GM21786 (cell line): ENCODE data around the gene DSCAML1.

Experiments
- ATAC-seq: cut with Tn5 transposase; IDR thresholded peaks from one replicate; pipeline ENCODE4 v1.9.1; 2021; ENCODE audit not compliant: unreplicated experiment

The DSCAML1 gene

GRCh38 chr11:117620086-117620485, 176.9 kb downstream of the DSCAML1 start:
- no peak for ATAC-seq

- ATAC-seq, result no peak
These were observed 177.4 kb downstream of the DSCAML1 start for GRCh38 chr11:117619661-117620060.

GRCh38 chr11:117618982-117619355, 178.0 kb downstream of the DSCAML1 start:
- no peak for ATAC-seq

DNA sequence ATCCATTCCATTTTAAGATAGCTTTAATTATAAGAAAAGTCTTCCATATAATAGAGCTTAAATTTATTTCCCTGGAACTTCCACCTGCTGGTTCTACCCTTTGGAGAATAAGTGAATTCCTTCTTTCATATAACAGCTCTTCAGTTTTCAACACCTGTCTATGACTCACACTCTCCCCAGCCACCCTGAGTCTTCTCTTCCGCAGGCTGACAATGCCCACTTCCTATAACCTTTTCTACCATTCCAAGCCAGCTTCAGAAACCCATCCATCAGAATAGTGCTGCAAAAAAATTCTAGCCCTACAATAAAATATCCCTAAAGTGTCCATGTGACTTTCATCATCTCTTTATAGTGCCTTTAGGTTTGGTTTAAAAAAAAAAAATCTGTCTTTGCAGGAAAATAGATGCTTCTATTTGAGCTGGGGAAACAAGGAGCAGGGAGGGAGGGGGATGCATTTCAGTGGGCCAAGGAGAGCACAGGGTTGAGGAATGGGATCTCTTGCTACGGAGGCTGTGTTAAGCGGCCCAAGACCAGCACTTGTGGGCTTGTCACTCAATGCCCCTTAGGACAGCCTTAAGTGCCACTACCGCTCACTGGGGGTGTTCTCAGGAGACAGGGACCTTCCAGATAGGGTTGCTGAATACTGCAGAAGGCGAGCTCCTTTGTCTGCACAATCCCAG, 178.6 kb downstream of the DSCAML1 start:
- no peak for ATAC-seq

GRCh38 chr11:117616979-117617378, 180.0 kb downstream of the DSCAML1 start:
- ATAC-seq, result no peak

DNA sequence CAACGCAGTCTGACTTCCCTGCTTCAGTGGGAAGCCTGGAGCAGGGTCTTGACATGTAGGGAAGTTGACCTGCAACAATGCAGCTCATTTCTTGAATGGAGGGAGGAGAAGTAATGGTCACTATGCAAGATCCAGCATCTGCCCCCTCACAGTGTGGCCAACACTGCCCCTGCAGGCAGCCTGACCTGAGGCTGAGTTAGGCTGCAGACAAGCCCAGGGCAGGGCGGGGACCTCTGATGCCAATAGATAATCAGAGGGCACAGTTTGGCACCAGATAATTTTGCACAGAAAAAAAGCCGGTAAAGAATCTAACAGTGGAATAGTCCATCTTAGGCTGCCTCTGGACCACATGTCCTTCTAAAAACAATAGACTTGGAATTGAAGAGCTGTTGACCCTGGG, 182.3 kb downstream of the DSCAML1 start:
- no peak for ATAC-seq

GRCh38 chr11:117613521-117613920, 183.5 kb downstream of the DSCAML1 start:
- no peak for ATAC-seq

- ATAC-seq, result no peak
These were observed 184.8 kb downstream of the DSCAML1 start for GRCh38 chr11:117612177-117612576.

DNA sequence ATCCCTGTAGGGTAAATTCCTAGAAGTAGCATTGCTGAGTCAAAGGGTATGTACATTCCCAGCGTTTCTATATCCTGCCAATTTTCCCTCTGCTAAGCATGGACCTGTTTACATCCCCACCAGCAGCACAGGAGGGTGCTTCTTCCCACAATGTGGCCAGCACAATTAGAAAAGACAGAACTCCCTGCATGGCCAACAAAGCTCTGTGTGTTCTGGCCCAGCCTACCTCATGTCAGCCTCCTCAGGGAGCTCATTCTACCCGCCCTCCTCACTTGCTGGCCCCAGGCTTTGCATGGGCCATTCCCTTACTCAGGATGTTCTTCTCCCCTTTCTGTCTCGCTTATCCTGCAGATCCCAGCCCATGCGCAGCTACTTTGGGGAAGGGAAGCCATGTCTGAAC, 186.1 kb downstream of the DSCAML1 start:
- ATAC-seq, result no peak

- ATAC-seq, result no peak
These were observed 187.0 kb downstream of the DSCAML1 start for GRCh38 chr11:117610045-117610444.

GRCh38 chr11:117607449-117607848, 189.6 kb downstream of the DSCAML1 start:
- ATAC-seq, result no peak

GRCh38 chr11:117606790-117607189, 190.2 kb downstream of the DSCAML1 start:
- no peak for ATAC-seq

- peak; percentile 56 for ATAC-seq
These were observed 190.8 kb downstream of the DSCAML1 start for GRCh38 chr11:117606211-117606610.

- ATAC-seq, result no peak
These were observed 191.7 kb downstream of the DSCAML1 start for GRCh38 chr11:117605331-117605730.

DNA sequence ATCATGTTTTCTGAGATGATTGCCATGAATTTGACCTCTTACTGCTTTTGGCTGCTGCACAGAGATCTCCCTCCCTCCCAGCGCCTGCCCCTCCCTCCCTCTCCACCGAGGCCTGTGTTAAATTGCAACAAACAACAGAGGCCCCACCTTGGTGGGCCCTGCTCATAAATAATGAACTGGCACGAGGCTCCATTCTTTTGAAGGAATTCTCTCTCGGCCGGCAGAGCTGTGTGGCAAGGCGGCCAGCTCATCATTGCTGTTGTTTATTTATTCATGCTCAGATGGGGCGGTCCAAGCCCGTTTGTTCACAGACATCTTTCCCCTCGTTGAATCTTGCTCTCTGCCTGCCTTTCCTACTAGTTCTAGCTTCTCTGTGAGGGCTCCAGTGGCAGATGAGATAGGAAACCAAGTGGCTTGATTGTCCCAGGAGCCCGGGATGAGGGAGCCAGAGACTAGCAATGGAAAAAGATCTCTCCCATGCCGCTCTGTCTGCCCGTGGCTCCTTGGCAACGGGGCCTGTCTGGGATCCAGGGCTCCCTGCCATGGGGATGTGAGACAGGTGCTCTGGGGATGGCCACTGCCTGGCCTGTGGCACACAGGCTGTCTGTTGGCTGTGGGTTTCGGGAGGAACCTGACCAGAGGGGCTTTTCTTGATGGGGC, 192.6 kb downstream of the DSCAML1 start:
- no peak for ATAC-seq

GRCh38 chr11:117603932-117604331, 193.1 kb downstream of the DSCAML1 start:
- ATAC-seq, result no peak

- no peak for ATAC-seq
These were observed 195.9 kb downstream of the DSCAML1 start for GRCh38 chr11:117601006-117601708.

DNA sequence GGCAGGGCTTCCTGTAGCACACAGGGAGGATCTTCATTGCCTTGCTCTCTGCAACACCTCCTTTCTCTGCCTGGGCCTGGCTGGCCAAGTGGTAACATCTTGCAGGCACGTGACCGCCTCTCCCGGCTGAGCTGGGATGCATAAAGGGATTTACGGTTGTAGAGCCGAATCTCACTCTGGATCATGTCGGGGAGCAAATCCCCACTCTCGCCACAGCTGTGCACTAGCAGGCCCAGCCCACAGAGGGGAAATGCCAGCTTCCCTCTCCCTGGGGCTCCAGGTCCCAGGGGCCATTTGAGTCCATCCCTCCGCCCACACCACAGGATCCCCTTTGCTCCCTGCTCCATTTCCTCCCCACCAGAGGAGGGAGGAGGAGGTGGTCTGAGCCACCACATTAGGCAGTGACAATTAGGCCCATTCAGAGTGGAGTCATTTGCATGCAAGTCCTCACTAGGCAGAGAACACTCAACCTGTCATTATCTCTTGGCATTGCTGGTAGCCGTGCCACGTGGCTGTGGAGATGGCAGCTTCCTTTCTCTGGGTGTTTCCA, 196.7 kb downstream of the DSCAML1 start:
- no peak for ATAC-seq

- ATAC-seq, result no peak
These were observed 199.9 kb downstream of the DSCAML1 start for GRCh38 chr11:117597071-117597470.

GRCh38 chr11:117595440-117595839, 201.6 kb downstream of the DSCAML1 start:
- ATAC-seq, result no peak

- no peak for ATAC-seq
These were observed 202.3 kb downstream of the DSCAML1 start for GRCh38 chr11:117594721-117595120.

DNA sequence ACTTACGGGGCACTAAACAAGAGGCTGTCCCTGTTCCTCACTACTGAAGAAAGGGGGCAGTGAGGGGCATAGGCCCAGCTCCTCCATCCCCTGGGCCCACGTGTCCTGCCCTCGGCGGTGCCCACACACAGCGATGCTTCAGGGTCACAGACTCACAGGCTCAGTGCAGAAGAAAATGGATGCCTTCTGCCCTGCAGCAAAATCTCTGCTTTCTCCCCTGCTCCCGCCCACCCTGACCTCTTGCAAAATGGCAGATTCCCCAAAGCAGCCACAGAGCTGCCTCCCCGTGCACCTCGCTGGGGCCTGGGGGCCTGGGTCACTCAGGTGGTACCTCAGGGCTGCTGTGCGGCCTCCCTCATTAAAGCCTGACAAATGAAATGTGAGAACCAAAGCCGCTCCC, 204.0 kb downstream of the DSCAML1 start:
- ATAC-seq, result no peak
